ENCODE data around the gene NCKAP5. TPM values are rescaled to one million over a fixed set of nuclear protein-coding genes. Genes with fewer than 3 reads are reported as not detected.

Gene NCKAP5
- total RNA-seq, 1 experiment from 2014 or later, result not detected

- ChIA-PET POLR2A (ENCODE audit: unreplicated experiment) (no interaction called here), CTCF (no interaction called here)
- Histone ChIP-seq H3K36me3 (ENCODE audit: low read depth) (no peaks in the 10 kb centered on the region), H3K4me1 (replicated peaks; ENCODE audit: insufficient read depth) (no peaks in the 10 kb centered on the region), H4K20me1 (ENCODE audit: insufficient read depth) (no peaks in the 10 kb centered on the region), H2AFZ (no peak overlapping the region), H3K9me3 (ENCODE audit: insufficient read depth, low read depth) (no peaks in the 10 kb centered on the region), H3K79me2 (ENCODE audit: low read depth) (no peaks in the 10 kb centered on the region), H3K4me3 (no peak overlapping the region), H3K27ac (no peak overlapping the region), H3K4me2 (no peak overlapping the region), H3K27me3 (ENCODE audit: insufficient read depth, low read depth) (peaks cover 13% of the 10 kb centered on the region; the same call in 1 of the 2 replicates), H3K9me2 (ENCODE audit: insufficient read depth) (no peaks in the 10 kb centered on the region), H3F3A (ENCODE audit: insufficient read depth, low read depth) (no peaks in the 10 kb centered on the region)
- TF ChIP-seq CTCF (conservative IDR thresholded peaks at IDR 0.05), result no peak
- TF ChIP-seq EZH2 (IDR thresholded peaks at IDR 0.05; ENCODE audit: low read depth), result no peak
- no TSS peak for BruUV-seq (replicated peaks)
- intact Hi-C loops (cut with micrococcal nuclease; ENCODE audit: unreplicated experiment), result no loop called here
- no peak for DNase-seq
Measured at GRCh38 chr2:133266041-133266925, 302.0 kb downstream of the NCKAP5 start.

GRCh38 chr2:133265432-133265949, 302.8 kb downstream of the NCKAP5 start:
- Histone ChIP-seq H3K27ac (no peak overlapping the region), H3K4me2 (no peak overlapping the region), H4K20me1 (ENCODE audit: insufficient read depth) (no peaks in the 10 kb centered on the region), H2AFZ (no peak overlapping the region), H3K9me3 (ENCODE audit: insufficient read depth, low read depth) (no peaks in the 10 kb centered on the region), H3K9me2 (ENCODE audit: insufficient read depth) (no peaks in the 10 kb centered on the region), H3K4me1 (replicated peaks; ENCODE audit: insufficient read depth) (no peaks in the 10 kb centered on the region), H3K27me3 (ENCODE audit: insufficient read depth, low read depth) (peaks cover 21% of the 10 kb centered on the region; the same call in 1 of the 2 replicates), H3K79me2 (ENCODE audit: low read depth) (no peaks in the 10 kb centered on the region), H3F3A (ENCODE audit: insufficient read depth, low read depth) (no peaks in the 10 kb centered on the region), H3K36me3 (ENCODE audit: low read depth) (no peaks in the 10 kb centered on the region), H3K4me3 (no peak overlapping the region)
- no peak for TF ChIP-seq EZH2 (IDR thresholded peaks at IDR 0.05; ENCODE audit: low read depth)
- no peak for TF ChIP-seq CTCF (conservative IDR thresholded peaks at IDR 0.05)
- no peak for DNase-seq
- no TSS peak for BruUV-seq (replicated peaks)
- POLR2A ChIA-PET (ENCODE audit: unreplicated experiment), result no interaction called here
- intact Hi-C loops (cut with micrococcal nuclease; ENCODE audit: unreplicated experiment), result no loop called here
- CTCF ChIA-PET, result no interaction called here

GRCh38 chr2:133264989-133265401, 303.3 kb downstream of the NCKAP5 start:
- TF ChIP-seq EZH2 (IDR thresholded peaks at IDR 0.05; ENCODE audit: low read depth) (no peak), CTCF (conservative IDR thresholded peaks at IDR 0.05) (no peak)
- ChIA-PET POLR2A (ENCODE audit: unreplicated experiment) (no interaction called here), CTCF (no interaction called here)
- Histone ChIP-seq H3K4me1 (replicated peaks; ENCODE audit: insufficient read depth) (no peaks in the 10 kb centered on the region), H2AFZ (no peak overlapping the region), H3K36me3 (ENCODE audit: low read depth) (no peaks in the 10 kb centered on the region), H3K27me3 (ENCODE audit: insufficient read depth, low read depth) (peaks cover 23% of the 10 kb centered on the region; the same call in 1 of the 2 replicates), H3K79me2 (ENCODE audit: low read depth) (no peaks in the 10 kb centered on the region), H3K9me2 (ENCODE audit: insufficient read depth) (no peaks in the 10 kb centered on the region), H3K9me3 (ENCODE audit: insufficient read depth, low read depth) (no peaks in the 10 kb centered on the region), H4K20me1 (ENCODE audit: insufficient read depth) (no peaks in the 10 kb centered on the region), H3K4me2 (no peak overlapping the region), H3K4me3 (no peak overlapping the region), H3F3A (ENCODE audit: insufficient read depth, low read depth) (no peaks in the 10 kb centered on the region), H3K27ac (no peak overlapping the region)
- no peak for DNase-seq
- no TSS peak for BruUV-seq (replicated peaks)
- intact Hi-C loops (cut with micrococcal nuclease; ENCODE audit: unreplicated experiment), result no loop called here
